HTR-8/SVneo (cell line): ENCODE results near the gene FZD1.
"Not testable (repeated sequence)": the region's sequence is repeated elsewhere in the genome, so short reads cannot be mapped to it uniquely, and the experiment has no call there.

ENCODE experiments used
- DNase-seq: peaks from one replicate; pipeline ENCODE4 v3.0.0; 2011; ENCODE audit warnings: low spot score, mixed read lengths; ENCODE audit not compliant: insufficient read length
- FAIRE-seq: peaks from 2 replicates; lab custom pipeline; 2011; peaks lifted over from hg19 to GRCh38; lab: Jason Lieb, UNC

The FZD1 gene

GRCh38 chr7:91293840-91294239, 29.6 kb downstream of the FZD1 start:
- DNase-seq (no peak), FAIRE-seq (no peak)

GRCh38 chr7:91294639-91295220, 30.5 kb downstream of the FZD1 start:
- no peak for FAIRE-seq

GRCh38 chr7:91295576-91295975, 31.3 kb downstream of the FZD1 start:
- no peak for DNase-seq
- FAIRE-seq, result no peak

More at GRCh38 chr7:91294639-91295220, 30.5 kb downstream of the FZD1 start:
- DNase-seq, result no peak

- DNase-seq (no peak), FAIRE-seq (no peak)
Observed at GRCh38 chr7:91297939-91298338, 33.7 kb downstream of the FZD1 start.

GRCh38 chr7:91299952-91300775, 35.9 kb downstream of the FZD1 start:
- FAIRE-seq (no peak), DNase-seq (no peak)

GRCh38 chr7:91302794-91303193, 38.6 kb downstream of the FZD1 start:
- FAIRE-seq (no peak), DNase-seq (no peak)

GRCh38 chr7:91306266-91306665, 42.0 kb downstream of the FZD1 start:
- DNase-seq (no peak), FAIRE-seq (no peak)

- FAIRE-seq (no peak), DNase-seq (no peak)
Observed at GRCh38 chr7:91307467-91307866, 43.2 kb downstream of the FZD1 start.

- FAIRE-seq, DNase-seq: not testable (repeated sequence)
Observed at GRCh38 chr7:91308191-91308590, 44.0 kb downstream of the FZD1 start.

GRCh38 chr7:91310830-91311460, 46.7 kb downstream of the FZD1 start:
- no peak for DNase-seq
- no peak for FAIRE-seq

GRCh38 chr7:91311839-91312238, 47.6 kb downstream of the FZD1 start:
- DNase-seq (no peak), FAIRE-seq (no peak)

- FAIRE-seq (no peak), DNase-seq (no peak)
Observed at GRCh38 chr7:91313113-91313512, 48.9 kb downstream of the FZD1 start.

GRCh38 chr7:91314591-91315323, 50.5 kb downstream of the FZD1 start:
- DNase-seq (no peak), FAIRE-seq (no peak)

- FAIRE-seq, result no peak
Observed at GRCh38 chr7:91316426-91316825, 52.2 kb downstream of the FZD1 start.

GRCh38 chr7:91319351-91319750, 55.1 kb downstream of the FZD1 start:
- no peak for FAIRE-seq
- DNase-seq, result no peak

More at GRCh38 chr7:91316426-91316825, 52.2 kb downstream of the FZD1 start:
- DNase-seq, result no peak

GRCh38 chr7:91320366-91321078, 56.3 kb downstream of the FZD1 start:
- no peak for FAIRE-seq
- DNase-seq, result no peak
